GM23338 (cell line): ENCODE measurements around the gene VAPA. TPM values are rescaled to one million over a fixed set of nuclear protein-coding genes. Genes with fewer than 3 reads are reported as not detected.
A peak's percentile ranks its signal among the peaks of the same experiment; 100 is the strongest.

Experiments used
- ATAC-seq: fragments of 200-7000 bp; cut with Tn5 transposase; 3 replicates; pipeline ENCODE4 v1.9.1; 2020
- DNase-seq: peaks from one replicate; pipeline ENCODE4 v3.0.0-alpha.2; 2015; ENCODE audit warnings: low spot score
- H2AFZ ChIP-seq: fragments of 200-600 bp; sonication (generic); 2 replicates; pipeline ENCODE4 v1.8.0; 2016; ENCODE audit warnings: antibody characterized with exemption, mild to moderate bottlenecking, moderate library complexity
- H3F3A ChIP-seq: fragments of 200-600 bp; sonication (generic); replicated peaks from 2 replicates; pipeline ENCODE4 v1.8.0; 2017; ENCODE audit warnings: antibody characterized with exemption, mixed run types, low read depth
- H3K27ac ChIP-seq: fragments of 200-600 bp; sonication (generic); 2 replicates; pipeline ENCODE4 v1.6.1; 2016; ENCODE audit warnings: low read depth
- H3K27me3 ChIP-seq: fragments of 200-600 bp; sonication (generic); 2 replicates; pipeline ENCODE4 v1.8.0; 2016; ENCODE audit warnings: mild to moderate bottlenecking, mixed run types, moderate library complexity; ENCODE audit not compliant: insufficient read depth
- H3K36me3 ChIP-seq: fragments of 200-600 bp; sonication (generic); 2 replicates; pipeline ENCODE4 v1.8.0; 2016; ENCODE audit warnings: mild to moderate bottlenecking; ENCODE audit not compliant: insufficient read depth
- H3K4me1 ChIP-seq: fragments of 200-600 bp; sonication (generic); 2 replicates; pipeline ENCODE4 v1.8.0; 2016; ENCODE audit warnings: mild to moderate bottlenecking, moderate library complexity; ENCODE audit not compliant: insufficient read depth
- H3K4me2 ChIP-seq: fragments of 200-600 bp; sonication (generic); 2 replicates; pipeline ENCODE4 v1.7.1; 2017; ENCODE audit warnings: mixed run types
- H3K4me3 ChIP-seq: fragments of 200-600 bp; sonication (generic); 2 replicates; pipeline ENCODE4 v1.6.1; 2016; ENCODE audit warnings: mixed run types
- H3K79me2 ChIP-seq: fragments of 200-600 bp; sonication (generic); replicated peaks from 2 replicates; pipeline ENCODE4 v1.8.0; 2017; ENCODE audit warnings: mild to moderate bottlenecking; ENCODE audit not compliant: insufficient read depth
- H3K9me2 ChIP-seq: fragments of 200-600 bp; sonication (generic); 2 replicates; pipeline ENCODE4 v1.8.0; 2017; ENCODE audit not compliant: insufficient read depth
- H4K20me1 ChIP-seq: fragments of 200-600 bp; sonication (generic); replicated peaks from 2 replicates; pipeline ENCODE4 v1.8.0; 2017; ENCODE audit warnings: mild to moderate bottlenecking; ENCODE audit not compliant: insufficient read depth
- H3K27ac Mint-ChIP-seq: 2 replicates; pipeline ENCODE4 v1.8.0; 2020; ENCODE audit warnings: inconsistent platforms, mild to moderate bottlenecking, moderate library complexity, mixed read lengths
- H3K27me3 Mint-ChIP-seq: 3 replicates; pipeline ENCODE4 v1.8.0; 2022; ENCODE audit warnings: low read depth, mild to moderate bottlenecking, moderate library complexity, mixed read lengths, inconsistent platforms; ENCODE audit not compliant: insufficient read depth, poor library complexity
- H3K36me3 Mint-ChIP-seq: 3 replicates; pipeline ENCODE4 v1.8.0; 2021; ENCODE audit warnings: low read depth, mild to moderate bottlenecking, inconsistent platforms, moderate library complexity, mixed read lengths
- H3K4me1 Mint-ChIP-seq: 3 replicates; pipeline ENCODE4 v1.8.0; 2020; ENCODE audit warnings: mild to moderate bottlenecking, inconsistent platforms, mixed read lengths
- H3K4me3 Mint-ChIP-seq: 3 replicates; pipeline ENCODE4 v1.8.0; 2021; ENCODE audit warnings: moderate library complexity, mild to moderate bottlenecking, inconsistent platforms, mixed read lengths
- H3K9me3 Mint-ChIP-seq: 3 replicates; pipeline ENCODE4 v1.8.0; 2020; ENCODE audit warnings: moderate library complexity, mild to moderate bottlenecking, inconsistent platforms, mixed read lengths
- CREB1 ChIP-seq: fragments of 250-450 bp; sonication (Bioruptor Pico); IDR thresholded peaks from 2 replicates; pipeline ENCODE4 v1.5.0; 2020; ENCODE audit warnings: low read depth, mild to moderate bottlenecking, moderate library complexity
- CTCF ChIP-seq, 2 experiments: fragments of 200-600 bp in 1 of 2; sonication (generic) in 1 of 2; conservative IDR thresholded peaks; 2 replicates each; pipeline versions ENCODE4 v1.5.1 to v1.6.1; 2016 to 2017; ENCODE audit warnings: antibody characterized with exemption in 2 of 2, low read depth in 2 of 2, mild to moderate bottlenecking in 2 of 2, moderate library complexity in 1 of 2
- ETS1 ChIP-seq: IDR thresholded peaks from 2 replicates; pipeline ENCODE4 v1.6.1; 2016; ENCODE audit warnings: antibody characterized with exemption
- EZH2 ChIP-seq: fragments of 200-600 bp; sonication (generic); IDR thresholded peaks from one replicate; pipeline ENCODE4 v1.8.0; 2017; ENCODE audit warnings: antibody characterized with exemption, mild to moderate bottlenecking, low read depth; ENCODE audit not compliant: unreplicated experiment
- EZH2phosphoT487 ChIP-seq: fragments of 200-600 bp; sonication (generic); IDR thresholded peaks from one replicate; pipeline ENCODE4 v1.8.1; 2018; ENCODE audit warnings: antibody characterized with exemption; ENCODE audit not compliant: unreplicated experiment
- JUNB ChIP-seq: IDR thresholded peaks from one replicate; pipeline ENCODE4 v1.6.1; 2016; ENCODE audit warnings: antibody characterized with exemption; ENCODE audit not compliant: unreplicated experiment
- NANOG ChIP-seq: IDR thresholded peaks from 2 replicates; pipeline ENCODE4 v1.6.1; 2016; ENCODE audit warnings: antibody characterized with exemption, borderline replicate concordance
- POLR2AphosphoS5 ChIP-seq: IDR thresholded peaks from 2 replicates; pipeline ENCODE4 v1.6.1; 2016; ENCODE audit warnings: antibody characterized with exemption, low read depth
- REST ChIP-seq: IDR thresholded peaks from one replicate; pipeline ENCODE4 v1.6.1; 2018; ENCODE audit warnings: antibody characterized with exemption; ENCODE audit not compliant: unreplicated experiment
- STAT1 ChIP-seq: IDR thresholded peaks from one replicate; pipeline ENCODE4 v1.6.1; 2016; ENCODE audit warnings: antibody characterized with exemption; ENCODE audit not compliant: unreplicated experiment
- ZNF114 ChIP-seq: fragments of 250-450 bp; sonication (Bioruptor Pico); IDR thresholded peaks from 2 replicates; pipeline ENCODE4 v1.5.0; 2020; ENCODE audit warnings: mild to moderate bottlenecking, moderate library complexity
- ZNF331 ChIP-seq: fragments of 250-450 bp; sonication (Bioruptor Pico); IDR thresholded peaks from 2 replicates; pipeline ENCODE4 v1.5.0; 2020; ENCODE audit warnings: low read depth, mild to moderate bottlenecking, moderate library complexity
- ZNF462 ChIP-seq: fragments of 250-450 bp; sonication (Bioruptor Pico); IDR thresholded peaks from 2 replicates; pipeline ENCODE4 v1.5.0; 2020; ENCODE audit warnings: mild to moderate bottlenecking, moderate library complexity
- polyA plus RNA-seq: library from polyadenylated mRNA; unstranded; fragments of >200 nt; fragmentation: Nextera tagmentation; extraction: Ambion mirVana; gene quantifications from 2 replicates; pipeline ENCODE4 v1.2.1, GENCODE V29; 2016
- total RNA-seq: library from RNA; depleted of rRNA; stranded (reverse); fragments of >200 nt; shearing (Covaris generic); gene quantifications from 2 replicates; pipeline ENCODE4 v1.2.3, GENCODE V29; 2014

Gene VAPA
- total and polyA plus RNA-seq, 2 experiments from 2014 or later = 162 to 178 TPM

GRCh38 chr18:9993521-9994025 is 79.8 kb downstream of the VAPA start:
- TF ChIP-seq ZNF114 (CRISPR knock-in tag) = no peak
- TF ChIP-seq JUNB = no peak
- no peak for TF ChIP-seq EZH2phosphoT487
- no peak for TF ChIP-seq NANOG
- no peak for TF ChIP-seq EZH2
- no peak for TF ChIP-seq CREB1 (CRISPR knock-in tag)
- TF ChIP-seq ETS1 = no peak
- no peak for TF ChIP-seq STAT1
- TF ChIP-seq ZNF462 (CRISPR knock-in tag) = no peak
- TF ChIP-seq CTCF (conservative IDR thresholded peaks at IDR 0.05; ENCODE audit: low read depth in 2 of 2) = no peak
- no peak for TF ChIP-seq POLR2AphosphoS5
- TF ChIP-seq ZNF331 (CRISPR knock-in tag) = no peak
- TF ChIP-seq REST = no peak
- no peak overlapping the region for H3K27ac ChIP-seq
- peak overlapping the region; percentile 38; the same call in 1 of the 2 replicates for H2AFZ ChIP-seq

More at GRCh38 chr18:9993521-9994025, 79.8 kb downstream of the VAPA start:
- Histone ChIP-seq H3K4me3 (no peak overlapping the region), H4K20me1 (no peaks in the 10 kb centered on the region), H3F3A (no peaks in the 10 kb centered on the region), H3K4me2 (no peak overlapping the region), H3K79me2 (no peaks in the 10 kb centered on the region), H3K4me1 (no peaks in the 10 kb centered on the region), H3K9me2 (no peaks in the 10 kb centered on the region; the same call in 1 of the 2 replicates), H3K27me3 (no peaks in the 10 kb centered on the region), H3K36me3 (no peaks in the 10 kb centered on the region)
- ATAC-seq (no peak), DNase-seq (no peak)
- Mint-ChIP-seq H3K27me3 (peaks cover 5% of the 10 kb centered on the region), H3K27ac (no peak overlapping the region), H3K4me1 (no peaks in the 10 kb centered on the region), H3K4me3 (no peak overlapping the region), H3K9me3 (peaks cover 9% of the 10 kb centered on the region), H3K36me3 (no peaks in the 10 kb centered on the region; the same call in 2 of the 3 replicates)
